ENCODE measurements around the gene GPR62. TPM values are rescaled to one million over a fixed set of nuclear protein-coding genes. Genes with fewer than 3 reads are reported as not detected.

GPR62 gene, protein sequence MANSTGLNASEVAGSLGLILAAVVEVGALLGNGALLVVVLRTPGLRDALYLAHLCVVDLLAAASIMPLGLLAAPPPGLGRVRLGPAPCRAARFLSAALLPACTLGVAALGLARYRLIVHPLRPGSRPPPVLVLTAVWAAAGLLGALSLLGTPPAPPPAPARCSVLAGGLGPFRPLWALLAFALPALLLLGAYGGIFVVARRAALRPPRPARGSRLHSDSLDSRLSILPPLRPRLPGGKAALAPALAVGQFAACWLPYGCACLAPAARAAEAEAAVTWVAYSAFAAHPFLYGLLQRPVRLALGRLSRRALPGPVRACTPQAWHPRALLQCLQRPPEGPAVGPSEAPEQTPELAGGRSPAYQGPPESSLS
- not detected for total RNA-seq
- long read RNA-seq, result 0 reads

DNA sequence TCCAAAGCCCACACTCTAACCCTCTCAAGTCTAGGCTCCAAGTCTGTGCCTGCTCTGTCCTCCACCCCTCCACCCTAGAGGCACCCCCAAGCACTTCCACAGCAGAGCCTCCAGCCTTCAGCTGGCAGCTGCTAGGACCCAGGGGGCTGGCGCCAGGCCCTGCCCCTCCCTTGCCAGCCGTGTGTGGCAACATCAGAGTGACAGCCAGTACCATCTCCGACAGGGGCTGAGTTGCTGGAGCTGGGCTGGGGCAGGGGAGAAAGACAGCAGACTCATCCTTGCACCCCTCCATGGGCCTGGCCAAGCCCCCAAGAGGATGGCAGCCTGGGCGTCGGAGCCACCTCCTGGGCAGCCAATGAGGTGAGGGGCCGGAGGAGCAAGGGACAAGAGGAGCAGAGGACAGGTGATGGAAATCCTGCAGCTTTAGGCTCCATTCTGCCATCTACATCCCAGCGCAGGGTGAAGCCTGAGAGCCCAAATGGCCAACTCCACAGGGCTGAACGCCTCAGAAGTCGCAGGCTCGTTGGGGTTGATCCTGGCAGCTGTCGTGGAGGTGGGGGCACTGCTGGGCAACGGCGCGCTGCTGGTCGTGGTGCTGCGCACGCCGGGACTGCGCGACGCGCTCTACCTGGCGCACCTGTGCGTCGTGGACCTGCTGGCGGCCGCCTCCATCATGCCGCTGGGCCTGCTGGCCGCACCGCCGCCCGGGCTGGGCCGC, at the start of gene GPR62:
Gene GPR62, plus strand, starts transcription at position 207 of the 718 bp plus-strand sequence. Its CDS starts 272 bp downstream, at position 479.
- no peak for DNase-seq (ENCODE audit: low spot score)

DNA sequence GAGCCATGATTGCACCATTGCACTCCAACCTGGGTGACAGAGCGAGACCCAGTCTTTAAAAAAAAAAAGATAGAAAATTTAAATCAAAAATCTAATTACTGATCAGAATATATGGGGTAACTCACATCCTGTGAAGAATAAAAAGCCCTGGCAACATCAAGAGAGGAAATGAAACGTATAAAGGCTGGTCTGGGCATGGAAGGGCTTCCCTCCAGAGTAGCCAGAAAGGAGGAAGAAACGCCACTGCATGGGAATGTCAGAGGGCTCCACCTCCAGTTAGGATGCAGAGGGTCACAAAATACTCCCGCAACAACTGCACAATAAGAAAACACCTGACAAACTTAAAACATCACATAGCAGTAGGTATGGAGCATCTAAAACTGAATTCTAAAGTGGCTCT, 47.2 kb upstream of the GPR62 start:
- DNase-seq (ENCODE audit: low spot score), result no peak

DNA sequence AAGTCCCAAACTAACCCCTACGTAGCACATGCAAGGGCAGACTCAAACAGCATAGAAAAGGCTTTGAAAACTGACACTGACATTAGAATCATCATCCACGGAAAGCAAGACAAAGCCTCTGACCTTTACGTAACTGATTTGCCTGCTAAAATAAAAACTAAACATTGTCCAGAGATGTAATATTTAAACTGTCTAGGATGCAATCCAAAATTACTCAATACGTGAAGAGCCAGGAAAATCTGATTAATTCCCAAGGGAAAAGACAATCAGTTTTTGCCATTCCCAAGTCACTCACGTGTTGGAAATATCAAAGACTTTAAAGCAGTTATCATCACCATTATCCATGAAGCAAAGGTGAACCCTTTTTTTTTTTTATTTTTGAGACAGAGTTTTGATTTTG, 38.8 kb upstream of the GPR62 start:
- no peak for DNase-seq (ENCODE audit: low spot score)

DNA sequence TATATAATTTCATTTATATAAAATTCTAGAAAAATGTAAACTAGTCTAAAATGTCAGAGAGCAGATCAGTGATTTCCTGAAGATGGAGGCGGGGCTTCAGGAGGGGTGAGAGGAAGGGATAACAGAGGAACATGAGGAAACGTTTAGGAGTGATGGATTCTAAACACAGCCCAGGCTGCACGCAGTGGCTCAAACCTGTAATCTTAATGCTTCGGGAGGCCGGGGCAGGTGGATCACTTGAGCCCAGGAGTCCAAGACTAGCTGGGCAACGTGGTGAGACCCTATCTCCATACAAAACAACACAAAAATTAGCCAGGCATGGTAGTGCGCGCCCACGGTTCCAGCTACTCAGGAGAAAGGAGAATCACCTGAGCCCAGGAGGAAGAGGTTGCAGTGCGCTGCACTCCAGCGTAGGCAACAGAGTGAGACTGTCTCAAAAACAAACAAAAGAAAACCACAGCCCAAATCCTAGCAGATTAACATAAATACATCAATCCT, 34.1 kb upstream of the GPR62 start:
- peak; percentile 53 for DNase-seq (ENCODE audit: low spot score)

DNA sequence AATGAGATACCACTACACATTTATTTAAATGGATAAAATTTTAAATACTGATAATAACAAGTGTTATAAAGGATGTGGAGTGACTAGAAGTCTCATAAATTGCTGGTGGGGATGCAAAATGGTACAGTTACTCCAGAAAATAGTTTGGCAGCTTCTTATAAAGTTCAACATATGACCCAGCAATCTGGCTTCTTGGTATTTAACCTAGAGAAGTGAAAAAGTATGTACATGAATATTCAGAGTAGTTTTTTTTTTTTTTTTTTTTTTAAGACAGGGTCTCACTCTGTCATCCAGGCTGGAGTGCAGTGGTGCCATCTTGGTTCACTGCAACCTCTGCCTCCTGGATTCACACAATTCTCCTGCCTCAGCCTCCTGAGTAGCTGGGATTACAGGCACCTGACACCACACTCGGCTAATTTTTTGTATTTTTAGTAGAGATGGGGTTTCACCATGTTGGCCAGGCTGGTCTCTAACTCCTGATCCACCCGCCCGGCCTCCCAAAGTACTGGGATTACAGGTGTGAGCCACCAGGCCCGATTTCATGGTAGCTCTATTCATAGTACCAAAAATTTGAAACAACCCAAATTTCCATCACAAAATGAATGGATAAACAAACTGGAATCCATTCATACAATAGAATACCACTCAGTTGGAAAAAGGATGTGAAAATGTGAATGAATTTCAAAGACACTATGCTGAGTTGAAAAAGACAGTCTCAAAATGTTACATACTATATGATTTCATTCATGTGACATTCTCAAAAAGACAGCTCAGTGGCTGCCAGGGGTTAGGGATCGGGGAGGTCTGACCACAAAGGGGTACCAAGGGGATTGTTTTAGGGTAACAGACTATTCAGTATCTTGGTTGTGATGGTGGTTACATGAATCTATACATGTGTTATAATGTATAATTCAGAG, 27.9 kb upstream of the GPR62 start:
- peak; percentile 49 for DNase-seq (ENCODE audit: low spot score)

DNA sequence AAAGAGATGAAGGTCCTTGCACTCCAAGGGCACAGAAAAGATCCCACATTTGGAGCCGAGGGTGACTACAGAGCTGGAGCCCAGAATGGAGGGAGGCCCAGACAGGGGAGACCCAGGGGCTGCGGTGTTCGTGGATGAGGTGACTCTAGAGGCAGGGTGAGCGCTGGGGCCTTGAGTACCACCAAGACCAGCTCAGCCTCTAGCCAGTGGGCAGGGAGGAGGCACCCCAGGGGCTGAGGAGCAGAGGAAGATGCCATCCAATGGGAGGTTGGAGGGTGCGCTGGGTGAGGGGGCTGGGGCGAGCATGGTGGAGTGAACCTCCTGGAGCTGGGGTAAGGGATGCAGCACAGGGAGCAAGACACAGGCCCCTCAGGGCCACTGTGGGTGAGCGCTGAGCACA, 26.7 kb upstream of the GPR62 start:
- peak; percentile 76 for DNase-seq (ENCODE audit: low spot score)

DNA sequence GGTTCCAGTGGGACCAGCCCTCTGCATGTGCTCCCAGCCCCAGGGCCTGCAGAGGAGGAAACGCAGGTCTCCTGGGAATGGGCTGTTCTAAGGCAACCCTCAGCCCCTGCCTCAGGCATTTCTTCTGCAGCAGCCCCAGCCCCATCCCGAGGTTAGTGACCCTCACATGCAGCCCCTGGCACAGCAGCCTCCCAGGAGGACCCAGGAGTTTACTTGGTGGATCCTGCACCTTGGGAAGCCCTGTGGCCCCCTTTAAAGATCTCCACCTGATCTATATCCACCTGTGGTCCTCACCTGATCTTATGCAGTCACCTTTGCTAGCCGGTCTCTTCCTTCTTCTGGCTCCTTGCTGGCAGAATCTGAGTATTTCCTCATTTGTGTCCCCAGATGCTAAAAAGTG, 26.2 kb upstream of the GPR62 start:
- peak; percentile 24 for DNase-seq (ENCODE audit: low spot score)

DNA sequence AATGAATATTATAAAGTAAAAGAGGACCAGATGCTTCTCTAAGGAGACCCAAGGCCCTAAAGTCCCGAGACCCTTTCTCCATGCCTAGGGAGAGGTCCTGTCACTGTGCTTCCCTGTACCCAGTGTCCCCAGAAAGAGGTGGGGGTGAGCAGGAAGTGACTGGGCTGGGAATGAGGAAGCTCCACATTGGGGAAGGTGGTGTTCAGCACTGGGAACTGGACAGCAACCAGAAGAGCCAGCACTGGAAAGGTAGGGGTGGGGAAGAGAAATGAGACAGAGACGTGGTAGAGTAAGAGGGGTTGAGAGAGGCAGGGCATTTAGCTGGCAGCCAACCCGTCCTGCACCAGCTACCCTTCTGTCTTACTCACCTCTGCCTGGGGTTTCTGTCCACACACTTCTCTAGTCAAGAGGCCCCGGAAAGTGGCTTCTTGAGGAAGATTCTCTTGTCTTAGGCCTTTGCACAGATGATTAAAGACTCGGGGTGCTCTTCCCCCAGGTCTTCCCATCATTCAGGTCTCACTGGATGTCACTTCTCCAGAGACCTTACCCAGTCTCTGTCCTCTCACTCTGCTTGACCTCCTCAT, 25.7 kb upstream of the GPR62 start:
- DNase-seq (ENCODE audit: low spot score), result peak; percentile 41

DNA sequence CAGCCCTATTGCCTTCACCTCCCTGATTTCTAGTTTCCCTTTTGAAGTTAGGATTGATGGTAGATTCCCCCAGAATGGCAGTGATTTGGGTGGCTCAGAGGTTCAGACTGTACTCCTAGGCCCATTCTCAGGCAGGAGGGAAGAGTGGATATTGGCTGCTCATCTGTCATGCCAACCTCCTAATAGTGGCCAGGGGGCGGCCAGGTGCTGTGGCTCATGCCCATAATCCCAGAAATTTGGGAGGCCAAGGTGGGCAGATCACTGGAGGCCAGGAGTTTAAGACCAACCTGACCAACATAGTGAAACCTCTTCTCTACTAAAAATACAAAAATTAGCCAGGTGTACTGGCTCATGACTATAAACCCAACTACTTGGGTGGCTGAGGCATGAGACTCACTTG, 24.7 kb upstream of the GPR62 start:
- DNase-seq (ENCODE audit: low spot score), result peak; percentile 55

DNA sequence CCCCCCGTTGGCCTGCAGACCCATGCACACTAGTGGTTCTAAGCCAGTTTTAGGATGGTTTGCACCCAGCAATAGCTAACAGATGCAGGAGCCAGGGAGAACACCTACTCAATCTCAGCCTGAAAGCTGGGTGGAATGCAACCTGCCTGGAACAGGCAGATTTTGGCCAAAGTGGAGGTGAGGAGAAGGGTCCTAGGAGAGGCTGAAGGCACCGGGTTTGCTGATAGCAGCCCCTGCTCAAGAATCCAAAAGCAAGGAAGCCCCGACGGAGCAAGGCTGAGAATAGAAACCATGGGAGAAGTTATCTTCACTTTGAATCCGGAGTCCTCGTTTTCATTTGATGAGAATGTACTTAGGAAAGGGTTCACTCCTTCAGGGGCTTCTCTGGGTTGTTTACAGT, 23.4 kb upstream of the GPR62 start:
- peak; percentile 16 for DNase-seq (ENCODE audit: low spot score)

DNA sequence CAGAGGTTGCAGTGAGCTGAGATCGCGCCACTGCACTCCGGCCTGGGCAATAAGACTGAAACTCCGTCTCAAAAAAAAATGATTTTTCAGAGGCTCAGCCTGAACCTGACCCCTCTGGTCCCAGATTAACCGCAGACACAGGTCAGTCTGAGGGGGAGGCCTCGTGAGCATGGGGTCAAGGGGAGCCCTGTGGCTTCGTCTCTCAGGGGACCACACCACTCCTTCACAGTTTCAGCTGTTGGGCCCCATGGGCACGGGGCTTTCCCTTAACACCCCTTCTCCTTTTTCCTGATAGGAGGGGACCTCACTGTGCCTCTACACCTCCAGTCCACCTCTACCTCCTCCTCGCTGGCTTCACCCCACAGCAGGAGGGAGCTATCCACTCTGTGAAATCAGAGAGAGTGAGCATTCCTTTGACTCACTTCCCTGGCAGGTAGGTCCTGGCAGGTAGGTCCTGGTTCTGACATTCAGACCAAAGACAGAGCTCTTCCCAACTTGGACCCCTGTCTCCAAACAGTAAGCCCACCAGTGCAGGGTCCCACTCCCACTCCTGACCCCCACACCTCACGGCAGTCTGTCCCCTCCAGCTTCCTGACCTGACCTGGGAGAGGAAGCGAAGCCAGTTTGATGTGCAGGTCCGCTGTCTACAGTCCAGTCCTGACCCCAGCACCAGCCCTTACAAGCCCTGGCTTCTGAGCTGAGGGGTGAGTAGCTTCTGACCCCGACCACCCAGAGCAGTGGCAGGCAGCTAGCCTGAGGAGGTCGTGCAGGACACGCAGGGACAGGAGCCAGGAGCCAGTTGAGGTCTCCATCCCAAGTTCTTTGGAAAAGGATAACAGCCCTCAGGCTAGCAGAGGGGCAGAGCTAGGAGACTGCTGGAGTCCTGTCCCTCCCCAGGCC, 22.5 kb upstream of the GPR62 start:
- peak; percentile 79 for DNase-seq (ENCODE audit: low spot score)

DNA sequence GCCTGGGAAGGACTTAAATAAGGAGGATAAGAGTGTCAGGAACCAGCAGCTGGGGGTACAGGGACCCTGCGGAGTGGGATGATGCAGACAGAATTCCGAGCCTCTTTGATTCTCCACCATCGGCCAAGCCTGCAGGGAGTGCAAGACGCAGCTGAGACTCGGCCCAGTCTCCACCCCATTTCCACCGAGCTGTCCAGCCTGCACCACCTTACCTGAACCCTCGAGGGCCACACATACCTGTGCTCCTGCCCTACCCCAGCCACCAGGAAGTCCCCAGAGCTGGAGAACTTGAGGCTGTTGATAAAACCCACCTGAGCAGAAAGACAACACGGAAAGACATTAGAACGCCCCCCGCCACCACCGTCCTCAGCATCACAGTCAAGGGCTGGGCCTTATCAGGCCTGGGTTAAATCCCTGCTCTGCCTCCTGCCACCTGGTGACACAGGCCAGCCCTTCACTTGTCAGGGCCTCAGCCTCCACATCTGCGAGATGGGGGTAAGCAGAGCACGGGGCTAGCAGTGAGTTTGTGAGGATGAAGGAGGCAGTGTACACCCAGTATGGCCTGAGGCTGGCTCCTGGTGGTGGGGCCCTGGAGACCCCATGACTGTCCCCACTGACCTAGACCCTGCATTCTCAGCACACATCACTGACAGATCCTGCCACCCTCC, 21.6 kb upstream of the GPR62 start:
- DNase-seq (ENCODE audit: low spot score), result peak; percentile 73

DNA sequence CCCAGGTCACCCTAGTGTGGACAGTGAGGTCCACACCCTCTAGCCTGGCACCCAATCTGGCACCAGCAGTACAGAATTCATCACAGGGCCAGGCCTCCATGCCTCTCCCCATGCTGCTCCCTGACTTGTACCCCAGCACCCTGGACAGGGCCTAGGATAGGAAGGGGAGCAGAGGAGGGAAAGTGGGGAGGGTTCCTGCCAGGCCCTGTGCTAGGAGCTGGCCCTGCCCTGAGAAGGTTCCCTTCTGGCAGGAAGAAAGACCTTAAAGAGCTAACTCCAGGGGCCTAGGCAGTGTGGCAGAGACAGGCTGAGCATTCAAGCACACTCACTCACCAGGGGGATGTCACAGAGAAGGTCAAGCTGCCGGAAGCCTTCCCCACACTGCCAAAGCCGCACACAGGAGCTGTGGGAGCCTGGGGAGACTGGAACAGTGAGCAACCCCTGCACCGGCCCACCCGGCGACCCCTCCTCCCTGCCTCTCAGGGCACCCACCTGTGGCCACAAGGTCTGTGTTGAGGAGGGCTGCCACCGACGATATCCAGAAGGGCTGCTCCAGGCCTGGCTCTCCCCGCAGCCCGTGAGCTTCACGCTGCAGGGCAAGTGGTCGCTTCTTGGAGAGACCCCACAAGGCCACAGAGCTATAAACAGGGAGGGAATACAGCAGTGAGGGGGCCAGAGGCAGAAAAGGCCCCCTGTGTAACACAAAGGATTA, 20.9 kb upstream of the GPR62 start:
- DNase-seq (ENCODE audit: low spot score), result peak; percentile 59

DNA sequence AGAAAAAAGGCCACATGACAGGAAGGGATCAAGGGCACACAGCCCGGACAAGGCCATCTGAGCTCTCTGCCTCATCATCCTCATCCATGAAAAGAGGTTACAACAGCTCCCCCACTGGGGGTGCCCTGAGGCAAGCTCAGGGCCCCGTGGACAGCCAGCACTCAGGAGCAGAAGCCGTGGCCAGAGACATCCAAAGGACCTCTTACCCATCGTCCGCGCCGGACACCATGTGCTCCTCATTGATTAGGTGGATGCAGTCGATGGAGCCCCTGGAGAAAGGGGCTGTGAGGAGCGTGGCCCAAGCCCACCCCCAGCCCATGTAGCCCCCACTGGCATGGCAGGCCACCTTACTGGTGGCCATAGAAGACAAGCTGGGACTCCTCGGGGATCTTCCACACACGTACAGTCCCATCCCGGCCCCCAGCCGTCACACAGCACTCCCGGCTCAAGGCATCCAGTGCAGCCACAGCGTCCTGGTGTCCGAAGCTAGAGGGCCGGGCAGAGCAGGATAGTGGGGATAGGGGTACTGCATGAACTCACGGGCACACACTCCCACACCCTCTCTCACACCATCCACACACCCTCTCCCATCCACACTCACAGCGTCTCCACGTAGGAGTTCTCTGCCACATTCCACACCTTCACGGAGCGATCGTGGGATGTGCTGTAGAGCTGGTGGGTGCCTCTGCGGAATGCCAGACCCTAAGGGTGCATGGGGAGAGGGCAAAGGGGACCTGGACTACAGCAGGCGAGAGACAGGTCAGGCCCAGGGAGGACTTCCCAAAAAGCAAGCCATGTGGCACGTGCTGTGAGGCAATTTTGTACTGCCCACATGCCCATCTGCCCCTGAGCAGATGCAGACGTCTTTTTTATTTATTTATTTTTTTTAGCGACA, 19.9 kb upstream of the GPR62 start:
- peak; percentile 75 for DNase-seq (ENCODE audit: low spot score)

DNA sequence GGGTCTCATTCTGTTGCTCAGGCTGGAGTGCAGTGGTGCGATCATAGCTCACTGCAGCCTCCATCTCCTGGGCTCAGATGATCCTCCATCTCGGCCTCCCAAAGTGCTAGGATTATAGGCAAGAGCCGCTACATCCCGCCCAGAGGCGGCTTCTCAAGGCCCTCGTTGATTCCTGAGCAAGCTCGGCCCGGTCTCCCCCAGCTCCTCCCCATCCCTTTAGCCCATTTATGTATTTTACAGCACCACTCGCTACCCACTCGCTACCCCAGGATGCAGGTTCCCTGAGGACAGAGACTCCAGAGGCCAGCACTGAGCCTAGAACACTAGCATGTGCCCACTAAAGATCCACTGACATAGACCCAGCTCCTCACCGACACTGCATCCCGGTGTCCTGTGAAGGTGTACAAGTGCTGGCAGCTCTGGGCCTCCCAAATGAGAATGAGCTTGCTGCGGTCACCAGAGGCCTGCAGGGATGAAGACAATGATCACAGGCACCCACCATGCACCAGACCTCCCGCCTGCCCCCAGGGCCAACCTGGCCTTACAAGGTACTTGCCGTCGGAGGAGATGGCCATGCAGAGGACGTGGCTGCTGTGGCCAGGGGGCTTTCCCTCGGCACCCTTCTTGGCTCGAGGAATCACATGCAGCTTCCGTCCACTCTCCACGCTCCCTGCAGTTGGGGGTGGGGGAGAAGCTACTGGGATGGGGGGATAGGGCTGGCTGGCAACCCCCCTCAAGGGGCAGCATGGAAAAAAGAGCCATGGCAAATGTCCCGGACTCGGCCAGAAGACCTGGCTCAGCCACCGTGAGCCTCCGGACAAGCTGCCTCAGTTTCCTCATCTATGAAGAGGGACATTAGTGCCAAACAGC, 19.1 kb upstream of the GPR62 start:
- DNase-seq (ENCODE audit: low spot score), result peak; percentile 82

DNA sequence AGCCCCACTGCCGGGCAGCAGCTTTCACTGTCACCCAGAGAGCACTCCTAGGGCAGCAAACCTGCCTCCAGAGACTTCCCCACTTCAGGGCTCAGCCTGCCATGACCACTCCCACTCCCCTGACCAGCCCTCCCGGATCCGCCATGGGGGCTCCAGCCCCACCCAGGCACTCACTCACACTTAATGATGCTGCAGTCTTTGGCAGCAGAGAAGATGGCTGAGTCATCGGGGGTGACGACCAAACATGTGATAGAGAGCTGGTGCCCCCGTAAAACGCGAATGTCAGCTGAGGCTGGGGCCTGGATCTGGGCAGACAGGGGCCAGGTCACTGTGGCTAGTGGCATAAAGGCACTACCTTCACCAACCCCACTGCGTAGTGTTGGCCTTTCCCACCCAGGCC, 18.2 kb upstream of the GPR62 start:
- peak; percentile 80 for DNase-seq (ENCODE audit: low spot score)
